HG03139 (cell line): ENCODE measurements around the gene PHF24.

ENCODE experiments used
- ATAC-seq: cut with Tn5 transposase; IDR thresholded peaks from one replicate; pipeline ENCODE4 v1.9.1; 2021; ENCODE audit not compliant: unreplicated experiment

The PHF24 gene

GRCh38 chr9:34982361-34982760, 24.3 kb downstream of the PHF24 start:
- no peak for ATAC-seq

GRCh38 chr9:34983209-34983608, 25.1 kb downstream of the PHF24 start:
- peak; percentile 38 for ATAC-seq

GRCh38 chr9:34984049-34984448, 26.0 kb downstream of the PHF24 start:
- no peak for ATAC-seq

- ATAC-seq = no peak
These were observed 27.3 kb downstream of the PHF24 start for GRCh38 chr9:34985311-34985899.

GRCh38 chr9:34986540-34987047, 28.5 kb downstream of the PHF24 start:
- no peak for ATAC-seq

GRCh38 chr9:34987160-34987901, 29.2 kb downstream of the PHF24 start:
- no peak for ATAC-seq

- ATAC-seq = no peak
These were observed 30.3 kb downstream of the PHF24 start for GRCh38 chr9:34988218-34989002.

- ATAC-seq = peak; percentile 83
These were observed 31.2 kb downstream of the PHF24 start, which contains the start of gene DNAJB5 for GRCh38 chr9:34989003-34989945. DNAJB5 (plus strand) TSS chr9:34989745; CDS start chr9:34990631, 886 bp downstream.

- ATAC-seq = no peak
These were observed 32.0 kb downstream of the PHF24 start for GRCh38 chr9:34989946-34990635.

GRCh38 chr9:34990908-34991606, 33.0 kb downstream of the PHF24 start:
- no peak for ATAC-seq

GRCh38 chr9:34991607-34992375, 33.7 kb downstream of the PHF24 start:
- no peak for ATAC-seq

- ATAC-seq = no peak
These were observed 34.4 kb downstream of the PHF24 start for GRCh38 chr9:34992376-34992951.

GRCh38 chr9:34993502-34994259, 35.6 kb downstream of the PHF24 start:
- ATAC-seq = no peak

- no peak for ATAC-seq
These were observed 36.3 kb downstream of the PHF24 start for GRCh38 chr9:34994260-34994899.

GRCh38 chr9:34994900-34995669, 37.0 kb downstream of the PHF24 start:
- no peak for ATAC-seq

GRCh38 chr9:34995670-34996060, 37.6 kb downstream of the PHF24 start:
- no peak for ATAC-seq
